NCI-H2227 (cell line): ENCODE data around the gene ARPC1B.
"Not testable (repeated sequence)": the region's sequence is repeated elsewhere in the genome, so short reads cannot be mapped to it uniquely, and the experiment has no call there.

Source experiments
- DNase-seq: peaks from one replicate; lab custom pipeline; 2025; ENCODE audit not compliant: unreplicated experiment; lab: John Stamatoyannopoulos, UW

ARPC1B gene

GRCh38 chr7:99366646-99367045, 7.9 kb upstream of the ARPC1B start:
- DNase-seq = no peak

- DNase-seq = no peak
These were observed 5.7 kb upstream of the ARPC1B start for GRCh38 chr7:99368750-99369389.

- DNase-seq = no peak
These were observed 4.7 kb upstream of the ARPC1B start for GRCh38 chr7:99369767-99370391.

- DNase-seq = no peak
These were observed 3.1 kb upstream of the ARPC1B start for GRCh38 chr7:99371376-99371920.

GRCh38 chr7:99372275-99373090, 2.0 kb upstream of the ARPC1B start:
- no peak for DNase-seq

- DNase-seq = no peak
These were observed 1.2 kb upstream of the ARPC1B start for GRCh38 chr7:99373091-99374066.

- DNase-seq = peak; percentile 78
These were observed 709 bp downstream of the ARPC1B start for GRCh38 chr7:99375070-99375807.

- peak; percentile 29 for DNase-seq
These were observed 4.6 kb downstream of the ARPC1B start for GRCh38 chr7:99379043-99379577.

GRCh38 chr7:99379693-99380031, 5.1 kb downstream of the ARPC1B start:
- not testable (repeated sequence) for DNase-seq

GRCh38 chr7:99380032-99380822, 5.7 kb downstream of the ARPC1B start:
- peak; percentile 25 for DNase-seq

- no peak for DNase-seq
These were observed 6.5 kb downstream of the ARPC1B start for GRCh38 chr7:99380823-99381663.

- no peak for DNase-seq
These were observed 7.1 kb downstream of the ARPC1B start for GRCh38 chr7:99381664-99382075.

GRCh38 chr7:99383203-99383602, 8.7 kb downstream of the ARPC1B start:
- DNase-seq = no peak

GRCh38 chr7:99383791-99384370, 9.4 kb downstream of the ARPC1B start:
- no peak for DNase-seq

- no peak for DNase-seq
These were observed 10.0 kb downstream of the ARPC1B start for GRCh38 chr7:99384523-99384922.

- DNase-seq = no peak
These were observed 11.0 kb downstream of the ARPC1B start for GRCh38 chr7:99385564-99385963.

GRCh38 chr7:99386584-99387238, 12.2 kb downstream of the ARPC1B start:
- no peak for DNase-seq
